ENCODE data around the gene TRPM6.

The TRPM6 gene

DNA sequence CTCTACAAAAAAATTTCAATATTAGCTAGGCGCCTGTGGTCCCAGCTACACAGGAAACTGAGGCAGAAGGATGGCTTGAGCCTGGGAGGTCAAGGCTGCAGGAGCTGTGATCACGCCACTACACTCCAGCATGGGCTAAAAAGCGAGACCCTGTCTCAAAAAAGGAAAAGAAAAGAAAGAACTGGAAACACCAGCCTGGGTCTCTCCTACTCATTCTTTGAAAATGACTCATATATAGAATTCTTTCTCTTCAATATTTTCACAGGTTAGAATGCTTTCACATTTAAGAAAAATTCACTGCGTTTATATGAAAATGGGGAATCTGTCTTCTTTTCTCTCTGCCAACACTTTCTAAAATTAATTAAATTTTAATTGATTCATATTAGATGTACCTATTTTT, 115.6 kb downstream of the TRPM6 start:
- DNase-seq = no peak

GRCh38 chr9:74771672-74772071, 116.0 kb downstream of the TRPM6 start:
- DNase-seq = no peak

DNA sequence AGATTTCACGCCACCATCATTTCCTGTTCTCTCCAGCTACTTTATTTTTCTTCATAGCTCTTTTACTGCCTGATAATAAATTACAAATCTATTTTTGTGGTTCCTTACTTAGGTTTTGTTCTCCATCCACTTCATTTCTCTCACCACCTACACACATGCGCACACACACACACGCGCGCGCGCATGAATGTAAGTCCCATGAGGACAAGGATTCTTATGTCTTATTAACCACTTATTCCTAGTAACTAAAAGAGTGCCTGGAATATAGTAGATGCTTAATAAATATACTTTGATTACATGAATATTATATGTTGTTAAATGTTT, 116.5 kb downstream of the TRPM6 start:
- DNase-seq = no peak

- no peak for DNase-seq
Observed at GRCh38 chr9:74770508-74771261, 117.0 kb downstream of the TRPM6 start.

- DNase-seq = no peak
Observed at GRCh38 chr9:74765481-74765971, 122.2 kb downstream of the TRPM6 start.

DNA sequence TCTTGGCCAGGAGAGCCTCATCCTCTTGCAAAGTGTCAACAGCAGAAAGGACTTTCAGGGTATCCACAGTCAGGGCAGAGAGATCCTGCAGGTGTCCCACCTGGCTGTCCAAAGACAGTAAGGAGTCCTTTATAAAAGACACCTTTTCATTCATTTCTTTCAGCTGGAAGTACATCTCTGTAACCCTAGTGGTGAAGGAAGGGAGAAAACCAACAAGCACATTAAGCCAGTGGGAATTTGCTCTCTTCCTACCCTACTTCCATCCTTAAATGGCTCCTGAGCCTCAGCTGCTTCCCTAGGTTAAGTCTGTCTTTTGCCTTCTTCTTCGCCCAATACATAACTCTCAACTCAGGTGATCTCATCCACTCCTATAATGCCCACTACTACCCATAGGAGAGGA, 124.8 kb downstream of the TRPM6 start:
- no peak for DNase-seq

- DNase-seq = no peak
Observed at GRCh38 chr9:74760031-74760700, 127.6 kb downstream of the TRPM6 start.

DNA sequence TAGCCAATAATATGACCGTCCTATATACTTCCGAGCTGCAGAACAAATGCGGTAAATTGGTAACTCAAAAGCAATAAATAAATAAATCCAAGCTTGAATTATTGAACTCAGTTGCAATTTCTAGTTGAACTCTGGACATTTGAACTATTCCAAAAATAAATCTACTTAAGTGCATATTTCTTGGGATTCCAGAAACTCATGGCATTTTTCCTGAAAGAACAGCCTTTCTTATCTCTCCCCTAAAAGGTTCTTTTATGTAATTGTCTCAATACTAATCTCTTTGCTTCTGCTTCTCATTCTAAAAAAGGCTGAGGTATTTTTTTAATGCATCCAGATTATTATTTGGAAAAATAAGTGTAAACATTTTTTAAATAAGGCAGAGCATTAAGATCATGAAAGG, 131.7 kb downstream of the TRPM6 start:
- DNase-seq = no peak

- DNase-seq = no peak
Observed at GRCh38 chr9:74755355-74755754, 132.4 kb downstream of the TRPM6 start.

GRCh38 chr9:74753650-74754049, 134.1 kb downstream of the TRPM6 start:
- DNase-seq = no peak

GRCh38 chr9:74748966-74749365, 138.8 kb downstream of the TRPM6 start:
- DNase-seq = no peak

DNA sequence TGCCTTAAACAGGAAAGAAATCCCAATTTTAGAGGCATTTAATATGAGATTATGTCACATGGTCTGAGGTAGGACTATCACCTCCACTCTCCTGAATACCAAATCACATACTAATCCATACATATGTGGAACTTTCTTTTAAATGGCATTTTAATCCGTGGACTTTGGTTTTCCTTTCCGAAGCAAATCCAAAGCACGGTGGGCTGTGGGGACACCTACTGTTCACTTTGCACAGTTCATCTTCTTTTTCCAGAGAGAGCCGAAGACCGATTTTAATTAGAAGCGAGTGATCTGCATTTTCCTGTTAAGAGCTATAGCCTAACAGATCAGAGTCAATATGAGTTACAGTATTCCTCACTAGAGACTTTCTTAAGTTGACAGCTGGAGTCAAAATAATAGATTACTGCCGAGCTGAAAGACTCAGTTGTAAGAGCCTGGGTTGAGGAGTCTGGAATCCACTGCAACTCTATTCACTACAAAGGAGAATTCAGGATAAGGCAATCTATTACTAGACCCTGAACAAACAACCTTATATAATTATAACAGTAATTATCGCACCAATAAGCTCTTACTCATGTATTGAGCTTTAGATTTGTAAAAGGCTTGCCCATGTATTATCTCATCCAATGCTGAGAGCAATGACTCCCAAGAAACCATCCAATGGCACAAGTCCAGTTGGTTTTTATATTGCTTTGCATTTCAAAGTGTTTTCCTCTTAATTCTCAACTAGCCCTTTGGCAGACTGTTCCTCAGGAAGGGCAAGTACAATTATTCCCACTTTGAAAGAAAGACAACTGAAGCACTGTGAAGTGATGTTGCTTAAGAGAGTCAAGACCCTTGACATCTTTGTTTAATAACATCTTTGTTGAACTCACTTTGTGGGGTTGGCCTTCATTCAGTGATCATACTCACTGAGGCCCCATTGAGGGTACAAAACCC, 144.7 kb downstream of the TRPM6 start:
- peak in 1 of 2 experiments; percentile 59 for DNase-seq

DNA sequence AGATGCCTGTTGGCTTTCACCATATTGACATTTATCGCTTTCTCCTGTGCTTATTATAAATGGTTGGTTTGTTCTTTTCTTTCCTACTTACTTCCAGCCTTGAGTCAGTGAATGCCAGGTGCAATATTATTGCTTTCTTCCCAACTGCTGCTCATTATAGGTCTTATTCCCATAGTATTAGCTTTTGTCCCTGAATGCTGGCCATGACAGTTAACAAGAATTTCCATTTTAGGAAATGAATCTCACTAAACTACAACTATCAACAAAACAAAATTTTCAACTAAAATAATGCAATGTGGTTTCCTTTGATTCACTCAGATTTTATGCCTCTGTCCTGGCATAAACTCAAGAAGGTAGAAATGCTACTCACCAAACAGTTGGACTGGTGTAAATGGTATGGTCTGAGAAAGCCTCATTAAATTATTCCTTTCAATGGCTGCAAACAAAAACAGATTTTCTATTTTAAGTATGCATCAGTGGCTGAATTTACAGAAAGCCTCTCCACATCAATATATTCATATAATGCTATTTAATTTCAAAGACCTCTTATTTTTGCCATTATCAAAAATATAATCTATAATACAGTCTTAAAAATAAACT, 145.4 kb downstream of the TRPM6 start:
- DNase-seq = no peak

GRCh38 chr9:74736646-74737045, 151.1 kb downstream of the TRPM6 start:
- DNase-seq = no peak

DNA sequence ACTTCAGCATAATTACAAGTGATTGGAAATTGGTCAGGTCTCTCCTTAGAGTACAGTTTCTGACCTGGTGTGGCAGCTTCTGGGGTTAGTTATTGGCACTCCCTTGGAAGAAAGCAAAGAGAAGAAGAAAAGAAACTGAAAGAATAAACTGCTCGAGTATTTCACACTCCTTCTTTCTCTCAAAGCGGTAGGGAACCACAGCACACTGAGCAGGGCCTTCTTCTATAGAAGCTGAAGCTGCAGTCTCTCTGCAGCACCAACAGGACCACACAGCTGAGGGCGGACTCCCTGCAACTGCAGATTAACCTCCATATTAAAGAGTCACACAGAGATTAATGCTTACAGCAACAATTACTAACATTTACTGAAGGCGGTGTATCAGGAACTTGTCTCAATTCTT, 152.0 kb downstream of the TRPM6 start:
- no peak for DNase-seq

- no peak for DNase-seq
Observed at GRCh38 chr9:74729136-74729695, 158.5 kb downstream of the TRPM6 start.

GRCh38 chr9:74728176-74728575, 159.5 kb downstream of the TRPM6 start:
- no peak for DNase-seq

- no peak for DNase-seq
Observed at GRCh38 chr9:74726581-74726980, 161.1 kb downstream of the TRPM6 start.

- no peak for DNase-seq
Observed at GRCh38 chr9:74724317-74724716, 163.4 kb downstream of the TRPM6 start.

DNA sequence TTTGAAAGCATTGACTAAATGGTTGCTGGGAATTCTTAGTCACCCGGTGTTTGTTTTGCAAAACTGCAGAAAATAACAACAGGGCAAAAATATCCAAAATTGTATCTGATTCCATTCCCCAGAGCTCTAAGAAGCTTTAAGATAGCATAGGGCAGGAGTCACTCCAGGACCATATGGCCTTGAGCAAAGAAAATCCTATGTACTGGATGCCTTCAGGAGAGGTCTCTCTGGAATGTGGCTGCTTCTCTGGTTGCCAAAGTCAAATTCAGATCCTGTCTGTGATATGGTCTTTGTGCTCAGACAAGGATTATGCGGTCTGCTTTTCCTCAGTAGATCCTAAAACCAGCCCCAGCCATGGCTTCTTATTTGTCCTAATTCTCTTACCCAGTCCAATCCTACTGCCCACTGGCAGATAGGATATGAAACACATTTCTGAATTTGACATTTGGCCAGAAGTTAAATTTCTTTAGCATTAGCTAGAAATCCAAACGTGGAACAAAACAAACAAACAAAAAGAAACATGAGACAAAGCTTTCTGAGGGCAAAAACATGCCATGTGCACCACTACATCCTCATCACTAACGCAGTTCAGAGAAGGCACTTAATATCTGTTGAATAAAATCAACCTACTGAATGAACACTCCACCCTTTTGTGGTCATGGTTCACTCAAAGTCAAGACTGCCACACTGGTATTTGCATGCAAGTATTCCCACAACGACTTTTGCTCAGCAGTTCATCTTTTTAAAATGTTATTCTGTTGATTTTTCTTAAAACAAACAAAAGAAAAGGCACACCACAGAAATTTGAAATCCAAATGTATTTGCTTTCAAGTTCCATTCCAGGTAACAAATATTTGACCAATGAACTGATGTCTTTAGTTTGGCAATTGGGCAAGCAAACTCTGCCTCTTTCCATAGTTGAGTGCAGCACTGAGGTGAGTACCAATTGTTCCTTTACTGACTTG, 165.7 kb downstream of the TRPM6 start:
- peak in 1 of 2 experiments; percentile 15 for DNase-seq

- no peak for DNase-seq
Observed at GRCh38 chr9:74719306-74719705, 168.4 kb downstream of the TRPM6 start.
